B cell (primary cell): ENCODE measurements around the gene VWA7.

Experiments
- EZH2 ChIP-seq: IDR thresholded peaks from 2 replicates; pipeline ENCODE4 v1.6.1; 2012; ENCODE audit warnings: borderline replicate concordance, low read depth, mild to moderate bottlenecking, moderate library complexity, low read length; ENCODE audit not compliant: insufficient read depth, poor library complexity, severe bottlenecking
- TF ChIP-seq, protein P1 (sequence below): fragments of 200-600 bp; IDR thresholded peaks from one replicate; pipeline ENCODE4 v1.8.0; 2022; ENCODE audit warnings: antibody characterized with exemption, mild to moderate bottlenecking

DNA sequence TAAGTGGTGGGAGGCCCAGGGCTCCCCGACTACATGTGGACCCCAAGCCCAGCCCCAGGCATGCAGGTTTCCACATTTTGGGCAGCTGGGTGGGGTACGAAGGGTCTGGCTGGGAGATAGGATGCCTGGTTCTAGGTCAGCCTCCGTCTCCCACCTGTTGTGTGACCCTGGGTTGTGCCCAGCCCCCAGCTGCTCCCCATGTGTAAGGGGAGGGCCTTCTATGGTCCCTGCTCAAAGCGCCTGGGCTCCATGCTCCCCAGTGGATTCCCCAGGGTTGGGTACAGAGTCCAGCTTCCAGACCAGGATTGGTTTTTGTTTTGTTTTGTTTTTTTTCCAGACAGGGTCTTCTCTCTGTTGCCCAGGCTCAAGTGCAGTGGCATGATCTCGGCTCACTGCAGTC lies 1.1 kb upstream of the VWA7 start:
- TF ChIP-seq, protein P1, sequence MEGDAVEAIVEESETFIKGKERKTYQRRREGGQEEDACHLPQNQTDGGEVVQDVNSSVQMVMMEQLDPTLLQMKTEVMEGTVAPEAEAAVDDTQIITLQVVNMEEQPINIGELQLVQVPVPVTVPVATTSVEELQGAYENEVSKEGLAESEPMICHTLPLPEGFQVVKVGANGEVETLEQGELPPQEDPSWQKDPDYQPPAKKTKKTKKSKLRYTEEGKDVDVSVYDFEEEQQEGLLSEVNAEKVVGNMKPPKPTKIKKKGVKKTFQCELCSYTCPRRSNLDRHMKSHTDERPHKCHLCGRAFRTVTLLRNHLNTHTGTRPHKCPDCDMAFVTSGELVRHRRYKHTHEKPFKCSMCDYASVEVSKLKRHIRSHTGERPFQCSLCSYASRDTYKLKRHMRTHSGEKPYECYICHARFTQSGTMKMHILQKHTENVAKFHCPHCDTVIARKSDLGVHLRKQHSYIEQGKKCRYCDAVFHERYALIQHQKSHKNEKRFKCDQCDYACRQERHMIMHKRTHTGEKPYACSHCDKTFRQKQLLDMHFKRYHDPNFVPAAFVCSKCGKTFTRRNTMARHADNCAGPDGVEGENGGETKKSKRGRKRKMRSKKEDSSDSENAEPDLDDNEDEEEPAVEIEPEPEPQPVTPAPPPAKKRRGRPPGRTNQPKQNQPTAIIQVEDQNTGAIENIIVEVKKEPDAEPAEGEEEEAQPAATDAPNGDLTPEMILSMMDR, result no peak
- no peak for TF ChIP-seq EZH2
